ENCODE results near the gene GNG10. TPM values are rescaled to one million over a fixed set of nuclear protein-coding genes. Genes with fewer than 3 reads are reported as not detected.

Gene GNG10
- total and polyA plus RNA-seq, 9 of the 15 experiments (the other 6 are each of a cell fraction or from before 2014, with no cell fraction given), result 13.1 to 37.8 (median 28.4) TPM

DNA sequence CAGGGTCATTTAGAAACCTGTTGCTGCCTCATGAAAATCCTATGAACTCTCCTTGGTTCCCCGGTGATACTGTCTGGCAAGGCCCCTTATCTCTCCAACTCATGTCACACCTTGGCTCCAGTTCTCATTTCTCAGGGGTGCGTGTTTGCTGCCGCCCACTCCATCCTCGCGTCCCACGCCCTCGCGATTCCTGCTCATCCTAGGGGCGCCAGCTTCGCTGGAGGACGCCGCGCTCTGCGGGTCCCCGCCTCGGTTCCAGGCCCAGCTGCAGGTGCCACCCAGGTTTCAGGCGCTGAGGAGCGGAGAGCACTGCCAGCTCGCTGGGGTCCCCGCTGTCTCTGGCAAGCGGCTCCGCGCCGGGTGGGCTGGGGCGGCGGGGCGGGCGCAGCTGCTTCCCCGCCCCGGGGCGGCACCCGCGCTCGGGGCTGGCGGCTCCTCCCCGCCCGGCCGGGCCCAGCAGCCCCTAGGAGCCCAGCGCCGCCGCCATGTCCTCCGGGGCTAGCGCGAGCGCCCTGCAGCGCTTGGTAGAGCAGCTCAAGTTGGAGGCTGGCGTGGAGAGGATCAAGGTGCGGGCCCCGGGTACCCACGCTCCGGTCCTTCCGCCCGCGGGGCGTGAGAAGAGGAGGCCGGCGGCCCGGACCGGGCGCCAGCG lies at the start of gene GNG10 (continued):
- TF ChIP-seq ETS2 (tag; IDR thresholded peaks at IDR 0.05; ENCODE audit: borderline replicate concordance, poor library complexity, severe bottlenecking) (no peak), TAL1 (IDR thresholded peaks at IDR 0.05) (peak; percentile 21; the same call in 1 of the 2 replicates), NFIX (CRISPR knock-in tag; IDR thresholded peaks at IDR 0.05; ENCODE audit: low read depth) (no peak), NFXL1 (CRISPR knock-in tag; IDR thresholded peaks at IDR 0.05) (no peak), NFE2 (IDR thresholded peaks at IDR 0.05; ENCODE audit: low read depth) (no peak), ZNF77 (CRISPR knock-in tag; IDR thresholded peaks at IDR 0.05) (no peak)

DNA sequence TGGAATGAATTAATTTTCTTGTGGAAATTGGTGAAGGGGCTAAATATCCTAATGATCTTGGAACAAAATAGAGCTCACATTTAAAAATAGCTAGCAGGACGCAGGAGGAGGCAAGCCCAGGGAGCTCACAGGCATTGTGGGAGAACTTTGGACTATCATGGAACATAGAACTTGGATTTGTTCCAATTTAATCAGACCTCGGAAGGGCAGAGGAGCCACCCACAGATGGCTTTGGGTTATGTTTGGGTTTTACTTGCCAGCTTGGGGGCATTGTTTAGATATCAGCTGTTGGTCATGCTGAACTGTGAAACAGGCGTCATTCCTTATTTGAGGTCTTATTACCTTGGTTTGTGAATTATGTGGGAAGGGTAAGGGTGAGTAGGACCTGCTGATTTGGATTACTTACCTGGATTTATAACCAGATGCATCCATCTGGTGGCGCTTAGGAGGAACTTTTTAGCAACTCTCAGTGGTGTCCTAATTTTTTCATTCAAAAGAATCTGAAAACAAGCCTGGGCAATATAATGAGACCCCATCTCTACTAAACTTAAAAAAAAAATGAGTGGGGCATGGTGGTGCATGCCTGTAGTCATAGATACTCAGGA lies 47.9 kb upstream of the GNG10 start:
- POLR2A ChIA-PET, result interaction anchor here (0.6 to 0.8 kb wide), 3 partner anchors 12 to 754 kb away, joined by 3 to 4 read pairs (median 4); partner anchors contain the start of gene DNAJC25
- in situ Hi-C loops (cut with MboI), result no loop called here
- BruUV-seq (replicated peaks), result no TSS peak
- no peak for FAIRE-seq
- H3K4me2 ChIP-seq (ENCODE audit: insufficient read depth, low read length), result no peak overlapping the region
- H3K4me1 ChIP-seq (replicated peaks in 1 of 2; ENCODE audit: control insufficient read depth in 2 of 2, insufficient read depth in 2 of 2, low read length in 2 of 2), result no peaks in the 10 kb centered on the region
- H3K9me3 ChIP-seq (replicated peaks; ENCODE audit: control insufficient read depth, insufficient read depth, low read depth, low read length), result no peaks in the 10 kb centered on the region
- 3% methylated on average over 4 of the region's 4 CpGs for WGBS (ENCODE audit: insufficient coverage, low coverage, missing lambda C conversion rate)
- no peak overlapping the region for H3K9ac ChIP-seq (ENCODE audit: insufficient read depth in 1 of 2, low read depth in 2 of 2, low read length in 2 of 2)
- intact Hi-C loops (cut with micrococcal nuclease), result no loop called here
- H3K79me2 ChIP-seq (ENCODE audit: control insufficient read depth, insufficient read depth, low read length), result no peaks in the 10 kb centered on the region
- peak; percentile 46; the same call in 1 of the 2 replicates for TF ChIP-seq NFIC (IDR thresholded peaks at IDR 0.05)
- TF ChIP-seq, protein P1, sequence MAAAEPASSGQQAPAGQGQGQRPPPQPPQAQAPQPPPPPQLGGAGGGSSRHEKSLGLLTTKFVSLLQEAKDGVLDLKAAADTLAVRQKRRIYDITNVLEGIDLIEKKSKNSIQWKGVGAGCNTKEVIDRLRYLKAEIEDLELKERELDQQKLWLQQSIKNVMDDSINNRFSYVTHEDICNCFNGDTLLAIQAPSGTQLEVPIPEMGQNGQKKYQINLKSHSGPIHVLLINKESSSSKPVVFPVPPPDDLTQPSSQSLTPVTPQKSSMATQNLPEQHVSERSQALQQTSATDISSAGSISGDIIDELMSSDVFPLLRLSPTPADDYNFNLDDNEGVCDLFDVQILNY (CRISPR knock-in tag; IDR thresholded peaks at IDR 0.05), result no peak
- H3K36me3 ChIP-seq (ENCODE audit: control insufficient read depth, insufficient read depth, low read length), result no peaks in the 10 kb centered on the region
- no peak for ATAC-seq
- peaks cover 44 to 49% of the 10 kb centered on the region in 2 experiments for H3K27me3 ChIP-seq (ENCODE audit: control insufficient read depth in 2 of 2, insufficient read depth in 2 of 2, low read length in 2 of 2)
- no peak overlapping the region for H2AFZ ChIP-seq (ENCODE audit: low read depth, low read length)
- no peaks in the 10 kb centered on the region for H3K9me1 ChIP-seq (ENCODE audit: control insufficient read depth, insufficient read depth, low read length)
- no peaks in the 10 kb centered on the region for H4K20me1 ChIP-seq (replicated peaks; ENCODE audit: control insufficient read depth, insufficient read depth, low read length)
- CTCF ChIA-PET (ENCODE audit: low intra/inter-chr PET ratio), result interaction anchor here (0.6 kb wide), 1 partner anchor 24 kb away, joined by 4 read pairs; no protein-coding TSS in a partner anchor
- H3K27ac ChIP-seq (ENCODE audit: extremely low read depth, low read depth, low read length), result no peak overlapping the region
- DNase-seq (ENCODE audit: extremely low read depth in 1 of 4, low spot score in 3 of 4), result no peak
- H3K4me3 ChIP-seq, result no peak overlapping the region

Data from K562 (cell line).